Cardiac fibroblast (primary cell): ENCODE results near the gene RBMS3.
"Not testable (repeated sequence)": the region's sequence is repeated elsewhere in the genome, so short reads cannot be mapped to it uniquely, and the experiment has no call there.

Experiments
- DNase-seq, 2 donors: peaks; one replicate each; pipeline versions ENCODE4 v3.0.0 to v3.0.0-alpha.2; 2010; ENCODE audit warnings: low read depth in 2 of 2
- H3K4me3 ChIP-seq, 2 donors: replicated peaks in 1 of 2; 1 replicate in 1 of 2; 2 replicates in 1 of 2; pipeline ENCODE4 v1.5.1; 2011; ENCODE audit warnings: low read depth in 2 of 2, low read length in 2 of 2, mild to moderate bottlenecking in 2 of 2, moderate library complexity in 1 of 2
- CTCF ChIP-seq: IDR thresholded peaks from one replicate; pipeline ENCODE4 v1.5.1; 2011; ENCODE audit warnings: low read depth, mild to moderate bottlenecking, low read length, inconsistent platforms

Gene RBMS3

GRCh38 chr3:29319798-29320197, 38.9 kb downstream of the RBMS3 start:
- H3K4me3 ChIP-seq = no peak overlapping the region
- peak in 1 of 2 donors; percentile 38 for DNase-seq
- TF ChIP-seq CTCF = no peak

DNA sequence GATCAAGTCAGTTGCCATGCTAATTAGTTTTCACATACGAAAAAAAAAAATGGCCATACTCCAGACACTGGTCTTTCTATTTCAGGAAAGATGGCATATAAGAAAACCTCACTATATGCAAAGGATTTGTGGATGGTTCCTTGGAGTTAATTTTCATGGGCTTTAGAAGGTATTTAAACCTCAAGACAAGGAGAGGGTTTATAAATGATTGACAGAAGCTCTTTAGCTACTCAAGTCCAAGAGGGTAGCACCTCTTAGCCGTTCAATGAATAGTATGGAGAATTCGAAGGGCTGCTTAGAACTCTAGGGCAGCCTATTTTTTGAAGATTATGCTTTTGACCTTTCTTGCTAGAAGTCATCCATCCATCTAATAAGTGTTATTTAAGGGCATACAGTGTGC, 41.7 kb downstream of the RBMS3 start:
- no peak for TF ChIP-seq CTCF
- no peak overlapping the region for H3K4me3 ChIP-seq
- no peak for DNase-seq

DNA sequence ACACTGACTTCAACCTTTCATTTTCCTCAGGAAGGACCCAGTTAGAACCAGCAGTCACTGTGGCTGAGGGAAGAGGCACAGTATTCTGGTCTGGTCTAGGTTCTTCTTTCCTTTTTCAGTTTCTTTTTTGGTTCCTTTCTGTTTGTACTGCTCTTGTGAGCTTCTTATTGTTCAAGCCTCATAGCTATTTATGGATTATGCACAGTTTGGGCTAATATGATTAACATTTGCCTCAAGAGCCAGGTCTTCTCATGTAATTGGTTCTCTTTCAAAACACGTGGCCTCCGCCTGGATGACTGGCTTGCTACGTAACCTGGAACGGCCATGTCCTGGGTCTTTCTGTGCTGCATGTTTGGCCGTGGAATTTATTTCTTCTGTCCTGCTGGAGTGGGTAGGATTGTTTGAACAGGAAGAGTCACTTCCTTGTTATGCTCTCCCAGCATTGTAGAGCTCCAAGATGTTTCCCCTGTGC, 43.3 kb downstream of the RBMS3 start:
- peak overlapping the region in 1 of 2 donors; percentile 38 for H3K4me3 ChIP-seq
- TF ChIP-seq CTCF = no peak
- peak; percentile 54 to 95 for DNase-seq

DNA sequence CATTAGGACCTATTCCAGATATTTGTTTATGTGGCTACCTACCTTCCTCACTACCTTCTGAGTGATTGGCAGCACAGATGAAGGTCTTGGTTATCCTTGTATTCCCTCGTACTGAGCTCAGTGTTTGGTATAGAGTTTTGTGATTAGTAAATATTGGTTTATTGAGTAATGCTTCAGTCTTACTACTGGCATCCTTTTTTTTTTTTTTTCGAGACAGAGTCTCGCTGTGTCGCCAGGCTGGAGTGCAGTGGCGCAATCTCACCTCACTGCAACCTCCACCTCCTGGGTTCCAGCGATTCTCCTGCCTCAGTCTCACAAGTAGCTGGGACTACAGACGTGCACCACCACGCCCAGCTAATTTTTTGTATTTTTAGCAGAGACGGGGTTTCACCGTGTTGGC, 45.7 kb downstream of the RBMS3 start:
- not testable (repeated sequence) for DNase-seq, H3K4me3 ChIP-seq

DNA sequence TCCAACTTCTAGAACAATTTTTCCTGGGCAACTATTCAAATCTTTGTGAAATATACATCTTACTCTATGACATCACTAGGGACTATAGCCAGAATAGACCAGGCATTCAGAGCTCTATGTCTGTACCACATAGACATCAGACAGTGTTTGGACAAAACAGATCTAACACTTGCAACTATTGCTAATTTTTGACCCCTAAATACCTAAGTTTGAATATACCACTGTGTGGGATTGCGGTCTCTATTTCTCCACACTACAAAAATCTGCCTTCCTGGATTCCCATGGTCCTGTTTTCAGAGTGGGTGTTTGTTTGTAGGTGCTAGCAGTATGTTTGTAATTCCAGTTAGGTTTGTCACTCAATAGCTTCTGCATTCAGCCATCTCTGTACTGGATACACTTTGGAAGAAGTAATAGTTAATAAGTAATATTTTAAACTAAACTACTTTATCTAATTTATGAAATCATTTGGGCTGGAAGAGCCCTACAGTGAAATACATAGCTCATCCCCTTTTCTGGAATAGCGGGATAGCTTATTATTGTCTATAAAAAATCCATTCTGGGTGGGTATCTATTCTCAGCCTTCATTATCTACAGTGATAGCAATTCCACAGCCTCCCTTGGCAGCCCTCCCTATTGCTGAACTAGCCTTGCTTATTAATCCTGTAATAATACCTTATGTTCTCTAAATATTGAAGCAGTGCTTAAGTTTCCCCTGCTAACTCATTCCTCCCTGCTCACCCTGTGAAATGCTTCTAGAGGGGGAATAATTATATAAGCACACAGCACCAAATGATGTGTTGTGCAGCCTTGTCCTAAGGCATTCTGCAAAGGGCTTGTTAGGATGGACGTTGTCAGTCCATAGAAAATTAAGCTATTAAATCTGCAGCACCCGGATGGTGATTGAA, 49.4 kb downstream of the RBMS3 start:
- DNase-seq = peak in 1 of 2 donors; percentile 41
- TF ChIP-seq CTCF = no peak

GRCh38 chr3:29331035-29331434, 50.2 kb downstream of the RBMS3 start:
- DNase-seq = no peak
- TF ChIP-seq CTCF = no peak
- no peak overlapping the region for H3K4me3 ChIP-seq

More for the DNA sequence above, 49.4 kb downstream of the RBMS3 start:
- no peak overlapping the region for H3K4me3 ChIP-seq

GRCh38 chr3:29331456-29332194, 50.8 kb downstream of the RBMS3 start:
- peak in 1 of 2 donors; percentile 48 for DNase-seq
- TF ChIP-seq CTCF = no peak
- peak overlapping the region in 1 of 2 donors; percentile 3 for H3K4me3 ChIP-seq
